PC-9 (cell line): Measurements from ENCODE around the gene PSMC5. TPM values are rescaled to one million over a fixed set of nuclear protein-coding genes. Genes with fewer than 3 reads are reported as not detected.
A peak's percentile ranks its signal among the peaks of the same experiment; 100 is the strongest.

Experiments
- BruUV-seq: library from RNA; stranded (reverse); fragments of 400-500 nt; replicated peaks from 2 replicates; lab custom pipeline; 2021; lab: Mats Ljungman, UMichigan
- CTCF ChIA-PET: fragments of 300-600 bp; sonication (Branson Sonifier 250); formaldehyde crosslinking; loops from one replicate; lab custom pipeline; 2022; ENCODE audit warnings: antibody characterized with exemption; lab: Charles Lee
- POLR2A ChIA-PET: fragments of 300-600 bp; sonication (Branson Sonifier 250); formaldehyde crosslinking; loops from one replicate; lab custom pipeline; 2022; ENCODE audit warnings: antibody characterized with exemption; ENCODE audit not compliant: unreplicated experiment; lab: Charles Lee
- DNase-seq, 2 experiments: peaks; one replicate each; pipeline versions ENCODE4 v3.0.0 to v3.0.0-alpha.2; 2015 to 2022; ENCODE audit warnings: mixed read lengths in 1 of 2
- H2AFZ ChIP-seq: fragments of 200-600 bp; sonication (generic); 2 replicates; pipeline ENCODE4 v1.8.1; 2017; ENCODE audit warnings: antibody characterized with exemption
- H3F3A ChIP-seq: fragments of 200-600 bp; sonication (generic); 2 replicates; pipeline ENCODE4 v1.8.1; 2017; ENCODE audit warnings: antibody characterized with exemption, mild to moderate bottlenecking, low read depth; ENCODE audit not compliant: insufficient read depth
- H3K27ac ChIP-seq: fragments of 200-600 bp; sonication (generic); 2 replicates; pipeline ENCODE4 v1.6.1; 2016; ENCODE audit warnings: mixed run types
- H3K27me3 ChIP-seq: fragments of 200-600 bp; sonication (generic); 2 replicates; pipeline ENCODE4 v1.6.1; 2016; ENCODE audit warnings: low read depth, mixed run types; ENCODE audit not compliant: insufficient read depth
- H3K36me3 ChIP-seq: fragments of 200-600 bp; sonication (generic); 2 replicates; pipeline ENCODE4 v1.6.1; 2016; ENCODE audit warnings: low read depth, mixed run types
- H3K4me1 ChIP-seq: fragments of 200-600 bp; sonication (generic); replicated peaks from 2 replicates; pipeline ENCODE4 v1.6.1; 2016; ENCODE audit warnings: mixed run types; ENCODE audit not compliant: insufficient read depth
- H3K4me2 ChIP-seq: fragments of 200-600 bp; sonication (generic); 2 replicates; pipeline ENCODE4 v1.6.1; 2017; ENCODE audit warnings: mixed run types
- H3K4me3 ChIP-seq: fragments of 200-600 bp; sonication (generic); 2 replicates; pipeline ENCODE4 v1.6.1; 2016; ENCODE audit warnings: mixed run types
- H3K79me2 ChIP-seq: fragments of 200-600 bp; sonication (generic); 2 replicates; pipeline ENCODE4 v1.6.1; 2017; ENCODE audit warnings: low read depth, mixed run types
- H3K9me2 ChIP-seq: fragments of 200-600 bp; sonication (generic); 2 replicates; pipeline ENCODE4 v1.8.1; 2017; ENCODE audit warnings: mild to moderate bottlenecking; ENCODE audit not compliant: insufficient read depth
- H3K9me3 ChIP-seq: fragments of 200-600 bp; sonication (generic); 2 replicates; pipeline ENCODE4 v1.8.1; 2016; ENCODE audit warnings: low read depth; ENCODE audit not compliant: insufficient read depth
- H4K20me1 ChIP-seq: fragments of 200-600 bp; sonication (generic); 2 replicates; pipeline ENCODE4 v1.8.1; 2017; ENCODE audit not compliant: insufficient read depth
- CTCF ChIP-seq: fragments of 200-600 bp; sonication (generic); conservative IDR thresholded peaks from 2 replicates; pipeline ENCODE4 v1.6.1; 2017; ENCODE audit warnings: mixed run types, antibody characterized with exemption, mild to moderate bottlenecking, moderate library complexity
- EZH2 ChIP-seq: fragments of 200-600 bp; sonication (generic); IDR thresholded peaks from 2 replicates; pipeline ENCODE4 v1.8.0; 2017; ENCODE audit warnings: antibody characterized with exemption, low read depth
- intact Hi-C: fragments of 100-400 bp; cut with micrococcal nuclease; formaldehyde crosslinking; loops from one replicate; pipeline ENCODE4 v1.10.0; 2022; ENCODE audit not compliant: unreplicated experiment
- total RNA-seq: library from RNA; stranded (reverse); gene quantifications from 2 replicates; pipeline ENCODE4 v1.2.3, GENCODE V29; 2021

PSMC5 gene
- total RNA-seq, 1 experiment from 2014 or later: 150 TPM

- TF ChIP-seq EZH2: no peak
- peak; percentile 80 for TF ChIP-seq CTCF
- H3K27ac ChIP-seq: peak overlapping the region; percentile 67
- intact Hi-C loops: loop anchor here (10.0 kb wide), 1 partner anchor 424 kb away; no protein-coding TSS in a partner anchor
- no TSS peak for BruUV-seq
- no peaks in the 10 kb centered on the region for H4K20me1 ChIP-seq
- H3K4me2 ChIP-seq: peak overlapping the region; percentile 79
- H3K9me2 ChIP-seq: no peaks in the 10 kb centered on the region
- H3F3A ChIP-seq: peaks cover 5% of the 10 kb centered on the region; the same call in 1 of the 2 replicates
- no peaks in the 10 kb centered on the region for H3K79me2 ChIP-seq
- peak overlapping the region; percentile 44; the same call in 1 of the 2 replicates for H3K4me3 ChIP-seq
- ChIA-PET CTCF (interaction anchor here (0.7 to 0.8 kb wide), 4 partner anchors 22 to 382 kb away, joined by 3 to 15 read pairs (median 11); partner anchors contain the start of gene PSMC5), POLR2A (interaction anchor here (0.5 to 0.7 kb wide), 3 partner anchors 10 to 118 kb away, joined by 3 to 6 read pairs (median 5); no protein-coding TSS in a partner anchor)
- no peaks in the 10 kb centered on the region; the same call in 1 of the 2 replicates for H3K4me1 ChIP-seq
- no peaks in the 10 kb centered on the region for H3K36me3 ChIP-seq
- H2AFZ ChIP-seq: peak overlapping the region; percentile 82
- peak; percentile 85 to 96 for DNase-seq
- no peaks in the 10 kb centered on the region for H3K27me3 ChIP-seq
- no peaks in the 10 kb centered on the region; the same call in 1 of the 2 replicates for H3K9me3 ChIP-seq
Measured at GRCh38 chr17:63848834-63849689, 21.8 kb downstream of the PSMC5 start.

- H3K79me2 ChIP-seq: no peaks in the 10 kb centered on the region
- H4K20me1 ChIP-seq: no peaks in the 10 kb centered on the region
- TF ChIP-seq EZH2 (no peak), CTCF (no peak)
- H2AFZ ChIP-seq: no peak overlapping the region
- intact Hi-C loops: no loop called here
- no TSS peak for BruUV-seq
- no peaks in the 10 kb centered on the region for H3K9me2 ChIP-seq
- H3K9me3 ChIP-seq: no peaks in the 10 kb centered on the region; the same call in 1 of the 2 replicates
- no peak for DNase-seq
- no peaks in the 10 kb centered on the region for H3K27me3 ChIP-seq
- no peak overlapping the region for H3K27ac ChIP-seq
- POLR2A ChIA-PET: no interaction called here
- no peaks in the 10 kb centered on the region for H3K36me3 ChIP-seq
- H3K4me2 ChIP-seq: no peak overlapping the region
- H3K4me3 ChIP-seq: no peak overlapping the region
- CTCF ChIA-PET: no interaction called here
- no peaks in the 10 kb centered on the region for H3K4me1 ChIP-seq
- H3F3A ChIP-seq: peaks cover 5% of the 10 kb centered on the region; the same call in 1 of the 2 replicates
Measured at GRCh38 chr17:63850401-63850800, 23.2 kb downstream of the PSMC5 start.

- no TSS peak for BruUV-seq
- Histone ChIP-seq H4K20me1 (no peaks in the 10 kb centered on the region), H3K9me3 (no peaks in the 10 kb centered on the region; the same call in 1 of the 2 replicates), H3K4me1 (no peaks in the 10 kb centered on the region), H3F3A (peaks cover 5% of the 10 kb centered on the region; the same call in 1 of the 2 replicates), H3K36me3 (no peaks in the 10 kb centered on the region), H3K4me3 (no peak overlapping the region), H2AFZ (no peak overlapping the region), H3K27me3 (no peaks in the 10 kb centered on the region), H3K4me2 (no peak overlapping the region), H3K27ac (no peak overlapping the region), H3K9me2 (no peaks in the 10 kb centered on the region), H3K79me2 (no peaks in the 10 kb centered on the region)
- no peak for DNase-seq
- CTCF ChIA-PET: no interaction called here
- TF ChIP-seq CTCF: no peak
- no peak for TF ChIP-seq EZH2
- POLR2A ChIA-PET: no interaction called here
- intact Hi-C loops: no loop called here
Measured at GRCh38 chr17:63853260-63853659, 26.0 kb downstream of the PSMC5 start.
